Mononuclear cell (primary cell): ENCODE data around the gene SCIN. TPM values are rescaled to one million over a fixed set of nuclear protein-coding genes. Genes with fewer than 3 reads are reported as not detected.
"Not testable (repeated sequence)": the region's sequence is repeated elsewhere in the genome, so short reads cannot be mapped to it uniquely, and the experiment has no call there.

Experiments
- H3K27me3 ChIP-seq: 2 replicates; pipeline ENCODE4 v1.6.0; 2011; ENCODE audit warnings: low read length, control low read depth; ENCODE audit not compliant: insufficient read depth
- H3K4me1 ChIP-seq: 2 replicates; pipeline ENCODE4 v1.5.1; 2011; ENCODE audit warnings: mild to moderate bottlenecking, low read length, control low read depth; ENCODE audit not compliant: insufficient read depth
- H3K4me3 ChIP-seq: 2 replicates; pipeline ENCODE4 v1.5.1; 2011; ENCODE audit warnings: mild to moderate bottlenecking, low read length, moderate library complexity
- H3K9me3 ChIP-seq: 2 replicates; pipeline ENCODE4 v1.5.1; 2011; ENCODE audit warnings: low read depth, mild to moderate bottlenecking, control low read depth, low read length
- total RNA-seq: library from RNA; depleted of rRNA; stranded (reverse); fragments of >200 nt; gene quantifications from one replicate; pipeline ENCODE4 v1.2.3, GENCODE V29; 2012

SCIN gene
- total RNA-seq, 1 donor = 0.21 TPM

DNA sequence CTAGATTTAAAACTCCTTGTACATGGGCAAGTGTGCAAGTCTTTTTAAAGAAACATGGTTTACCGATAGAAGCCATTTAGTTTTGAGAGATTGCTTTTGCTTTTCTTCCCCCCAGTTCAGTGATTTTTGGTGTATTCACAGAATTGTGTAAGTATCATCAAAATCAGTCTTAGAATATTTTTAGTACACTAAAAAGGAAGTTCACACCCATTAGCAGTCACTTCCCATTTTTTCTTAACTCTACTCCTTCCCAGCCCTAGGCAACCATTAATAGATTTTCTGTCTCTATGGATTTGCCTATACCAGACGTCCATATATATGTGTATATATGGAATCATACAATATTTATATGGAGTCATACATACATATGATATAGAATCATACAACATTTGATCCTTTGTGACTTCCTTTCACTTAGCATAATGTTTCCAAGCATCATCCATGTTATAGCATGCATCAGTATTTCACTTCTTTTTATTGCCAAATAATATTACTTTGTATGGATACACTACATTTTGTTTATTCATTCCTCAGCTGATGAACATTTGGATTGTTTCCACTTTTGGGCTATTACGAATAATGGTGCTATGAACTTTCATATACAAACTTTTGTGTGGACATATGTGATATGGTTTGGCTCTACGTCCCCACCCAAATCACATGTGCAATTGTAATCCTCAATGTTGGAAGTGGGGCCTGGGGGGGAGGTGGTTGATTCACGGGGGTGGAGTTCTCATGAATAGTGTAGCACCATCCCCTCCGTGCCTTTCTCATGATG lies 100.4 kb downstream of the SCIN start:
- Histone ChIP-seq H3K9me3 (no peaks in the 10 kb centered on the region), H3K4me3 (no peak overlapping the region), H3K4me1 (peaks cover 29% of the 10 kb centered on the region), H3K27me3 (no peaks in the 10 kb centered on the region)

DNA sequence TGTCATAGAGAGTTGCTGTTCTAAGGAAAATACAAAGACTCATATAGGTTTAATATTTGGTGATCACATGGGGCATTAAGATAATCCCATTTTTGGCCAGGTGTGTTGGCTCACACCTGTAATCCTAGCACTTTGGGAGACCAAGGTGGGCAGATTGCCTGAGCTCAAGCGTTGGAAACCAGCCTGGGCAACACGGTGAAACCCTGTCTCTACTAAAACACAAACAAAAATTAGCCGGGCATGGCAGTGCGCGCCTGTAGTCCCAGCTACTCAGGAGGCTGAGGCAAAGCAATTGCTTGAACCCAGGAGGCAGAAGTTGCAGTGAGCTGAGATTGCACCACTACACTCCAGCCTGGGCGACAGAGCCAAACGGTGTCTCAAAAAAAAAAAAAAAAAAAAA lies 102.9 kb downstream of the SCIN start:
- H3K9me3 ChIP-seq, H3K27me3 ChIP-seq, H3K4me3 ChIP-seq: not testable (repeated sequence)
- H3K4me1 ChIP-seq = peaks cover 29% of the 10 kb centered on the region

DNA sequence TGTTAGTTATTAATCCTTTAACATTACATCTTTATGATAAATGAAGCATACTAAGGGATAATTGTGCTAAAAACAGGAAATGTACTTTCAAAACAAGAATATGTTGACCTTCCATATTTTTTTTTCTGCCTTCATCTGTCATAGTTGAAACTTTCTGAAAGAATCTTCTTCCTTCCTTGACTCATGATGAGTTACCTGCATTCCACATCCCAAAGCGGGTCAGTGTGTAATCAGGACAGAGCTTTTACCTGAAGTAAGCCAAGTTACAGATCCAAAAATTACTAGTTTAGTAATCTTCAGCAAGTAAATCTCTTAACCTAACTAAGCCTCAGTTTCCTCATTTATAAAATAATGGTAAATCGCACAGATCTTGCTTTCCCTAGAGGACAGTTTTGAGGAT lies 103.5 kb downstream of the SCIN start:
- Histone ChIP-seq H3K9me3 (no peaks in the 10 kb centered on the region), H3K27me3 (no peaks in the 10 kb centered on the region), H3K4me1 (peaks cover 29% of the 10 kb centered on the region)

DNA sequence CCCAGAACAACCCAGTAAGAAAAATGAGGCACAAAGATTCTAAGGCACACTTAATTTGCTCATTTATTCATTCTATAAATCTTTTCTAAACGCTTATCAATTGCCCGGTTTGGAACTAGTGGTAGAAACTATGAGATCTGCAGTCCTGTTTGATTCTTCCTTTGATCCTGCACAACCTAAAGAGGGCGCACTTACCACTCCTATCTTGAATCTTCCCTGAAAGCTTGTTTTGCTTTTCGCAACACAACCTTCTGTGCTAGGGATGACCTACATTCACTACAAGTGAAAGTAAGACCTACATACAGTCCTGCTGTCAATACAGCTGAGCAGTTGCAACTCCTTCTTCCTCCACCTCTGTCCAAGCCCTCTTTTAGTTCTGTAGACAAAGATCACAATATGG lies 104.3 kb downstream of the SCIN start:
- Histone ChIP-seq H3K4me1 (peaks cover 24% of the 10 kb centered on the region), H3K4me3 (no peak overlapping the region), H3K27me3 (no peaks in the 10 kb centered on the region), H3K9me3 (no peaks in the 10 kb centered on the region)

More for the DNA sequence above, 103.5 kb downstream of the SCIN start:
- H3K4me3 ChIP-seq = no peak overlapping the region

DNA sequence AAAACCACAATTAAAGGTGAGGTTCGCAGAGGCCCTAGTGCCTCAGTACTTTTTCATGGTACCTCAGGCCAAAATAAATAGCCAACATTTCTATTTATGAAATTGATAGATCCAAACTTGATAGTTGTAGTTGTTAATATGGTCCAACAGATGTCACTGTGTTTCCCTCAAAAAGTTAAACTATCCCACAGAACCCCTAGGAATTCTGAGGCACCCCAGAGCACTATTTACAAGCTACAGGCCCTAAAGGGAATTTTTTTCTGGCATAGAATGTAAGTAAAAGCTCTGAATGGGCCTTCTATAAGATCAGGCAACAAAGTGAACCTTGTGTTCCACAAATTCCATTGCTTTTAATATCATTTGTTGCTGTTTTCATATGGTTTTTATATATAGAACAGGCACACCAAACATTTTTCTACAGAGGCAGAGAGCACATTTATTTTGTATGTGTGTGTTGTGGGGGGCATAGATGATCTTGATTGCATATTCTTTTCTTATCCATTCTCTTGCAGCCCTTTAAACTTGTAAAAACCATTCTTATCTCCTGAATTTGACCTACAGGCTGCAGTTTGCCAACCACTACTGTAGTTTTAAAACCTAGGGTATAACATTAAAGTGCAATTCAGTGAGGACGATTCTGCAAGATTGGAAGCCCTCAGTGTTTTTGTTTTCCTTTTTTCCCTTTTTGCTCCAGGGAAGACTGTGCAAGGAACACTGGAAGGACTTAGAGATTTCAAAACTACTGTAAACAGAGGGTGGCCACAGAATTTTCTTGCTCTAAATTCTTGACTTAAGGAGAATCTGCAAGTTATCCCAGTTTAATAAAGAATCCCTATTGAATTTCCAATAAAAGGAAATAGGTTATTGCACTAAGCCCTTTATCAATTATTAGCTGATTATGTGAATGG lies 113.4 kb downstream of the SCIN start:
- H3K4me3 ChIP-seq = no peak overlapping the region
- H3K27me3 ChIP-seq = no peaks in the 10 kb centered on the region
- peaks cover 15% of the 10 kb centered on the region for H3K4me1 ChIP-seq
- no peaks in the 10 kb centered on the region for H3K9me3 ChIP-seq

DNA sequence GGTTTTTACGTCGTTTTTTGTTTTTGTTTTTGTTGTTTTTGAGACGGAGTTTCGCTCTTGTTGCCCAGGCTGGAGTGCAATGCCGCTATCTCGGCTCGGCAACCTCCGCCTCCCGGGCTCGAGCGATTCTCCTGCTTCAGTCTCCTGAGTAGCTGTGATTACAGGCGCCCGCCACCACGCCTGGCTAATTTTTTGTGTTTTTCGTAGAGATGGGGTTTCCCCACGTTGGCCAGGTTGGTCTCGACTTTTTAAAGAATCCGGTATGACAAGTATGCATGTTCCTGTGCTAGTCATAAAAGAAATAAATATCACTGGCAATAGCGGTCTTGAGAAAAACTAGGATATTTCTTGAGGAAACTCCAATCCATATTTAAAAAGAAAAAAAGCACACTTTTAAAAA lies 114.2 kb downstream of the SCIN start:
- H3K27me3 ChIP-seq = no peaks in the 10 kb centered on the region
- no peak overlapping the region for H3K4me3 ChIP-seq
- H3K9me3 ChIP-seq = no peaks in the 10 kb centered on the region
- peaks cover 15% of the 10 kb centered on the region for H3K4me1 ChIP-seq

DNA sequence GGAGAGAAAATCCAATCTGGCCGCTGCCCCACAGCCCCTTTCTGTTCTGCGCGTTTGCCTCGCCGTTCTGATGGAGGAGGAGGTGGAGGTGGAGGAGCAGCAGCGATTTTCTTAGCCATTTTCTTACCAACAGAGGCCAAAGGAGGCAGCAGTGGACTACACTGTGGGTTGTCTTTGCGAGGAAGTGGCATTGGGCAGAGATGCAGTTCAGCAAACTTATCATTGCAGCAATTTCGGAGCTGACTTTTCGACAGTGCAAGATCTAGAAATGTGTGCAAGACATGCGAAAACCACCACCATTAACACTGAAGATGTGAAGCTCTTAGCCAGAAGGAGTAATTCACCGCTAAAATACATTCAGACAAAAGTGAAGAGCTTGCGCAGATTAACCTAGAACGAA lies 115.0 kb downstream of the SCIN start:
- Histone ChIP-seq H3K27me3 (no peaks in the 10 kb centered on the region), H3K4me3 (no peak overlapping the region), H3K4me1 (peaks cover 15% of the 10 kb centered on the region), H3K9me3 (no peaks in the 10 kb centered on the region)

DNA sequence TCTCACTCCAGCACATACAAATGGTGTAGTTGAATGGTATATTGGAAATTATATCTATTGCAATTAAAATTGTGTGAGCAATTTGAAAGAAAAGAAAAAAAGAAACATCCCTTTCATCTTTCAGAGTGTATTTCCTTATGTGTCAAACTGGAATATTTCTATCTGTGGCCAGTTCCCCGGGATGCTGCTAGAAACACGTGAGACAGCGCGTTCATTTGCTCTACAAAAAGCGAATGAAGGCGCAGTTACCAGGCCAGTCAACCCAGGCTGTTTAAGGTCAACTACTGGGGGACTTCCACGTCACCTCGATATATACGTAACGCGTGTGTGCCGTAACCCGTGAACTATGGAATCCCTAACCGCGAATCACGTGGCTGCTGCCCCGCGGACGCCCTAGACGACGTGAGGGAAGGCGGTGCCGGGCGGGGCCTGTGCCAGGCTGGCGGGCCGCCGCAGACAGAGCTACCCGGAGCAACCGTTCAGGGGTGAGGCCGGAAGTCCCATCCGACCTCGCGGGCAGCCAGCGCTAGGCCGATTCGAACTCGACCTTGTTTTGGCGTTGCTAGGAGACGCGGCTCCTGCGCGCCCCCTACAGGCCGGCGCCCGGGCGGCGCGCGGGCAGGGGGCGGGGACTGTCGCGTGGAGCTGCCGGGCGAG lies 115.8 kb downstream of the SCIN start:
- peak overlapping the region; percentile 78 for H3K4me3 ChIP-seq
- H3K27me3 ChIP-seq = no peaks in the 10 kb centered on the region
- H3K9me3 ChIP-seq = no peaks in the 10 kb centered on the region
- H3K4me1 ChIP-seq = peaks cover 15% of the 10 kb centered on the region

DNA sequence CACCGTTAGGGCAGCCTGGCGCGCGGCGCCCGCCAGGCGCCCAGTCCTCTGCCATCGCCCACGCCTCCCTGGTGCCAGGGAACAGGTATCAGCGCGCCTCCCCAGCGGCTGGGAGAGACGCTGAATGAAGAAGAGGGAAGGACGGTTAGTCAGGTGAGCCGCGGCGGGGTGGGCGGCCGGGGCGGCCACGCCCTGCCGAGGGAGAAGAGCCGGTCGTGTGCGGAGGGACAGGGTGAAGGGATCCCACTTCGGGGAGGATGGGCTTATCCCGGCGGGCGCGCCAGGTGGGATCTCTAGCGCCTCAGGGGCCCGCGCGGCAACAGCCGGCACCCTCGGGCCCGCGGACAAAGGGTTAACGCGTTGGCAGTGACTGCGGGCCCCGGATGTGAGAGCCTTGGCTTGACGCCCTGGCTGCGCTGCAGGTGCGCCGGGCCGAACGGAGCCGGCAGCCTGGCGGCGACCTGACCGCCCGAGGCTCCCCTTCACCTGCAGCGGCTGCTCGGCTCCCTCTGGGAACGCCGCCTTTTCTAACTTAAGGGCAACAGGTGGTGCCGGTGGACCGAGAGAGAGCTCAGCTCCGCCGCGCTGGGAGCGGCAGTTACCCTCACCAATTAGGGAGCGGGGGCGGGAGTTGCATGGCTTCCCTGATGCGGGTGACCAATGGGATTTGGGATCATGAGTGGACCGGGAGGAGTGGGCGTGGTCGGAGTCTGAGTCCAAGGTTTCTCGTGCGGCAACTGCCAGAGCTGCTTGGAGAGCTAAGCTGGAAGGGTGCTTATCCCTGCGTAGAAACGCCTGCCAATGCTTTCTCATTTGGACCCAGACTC lies 116.6 kb downstream of the SCIN start, which contains the start of gene ARL4A:
TSS of gene ARL4A (plus strand) at position 743 of the 827 bp plus-strand sequence. CDS start 622 bp downstream, outside the sequence.
- H3K4me3 ChIP-seq = peak within 1 kb of the TSS; percentile 78
- H3K4me1 ChIP-seq = peaks cover 15% of the 10 kb centered on the region
- no peaks in the 10 kb centered on the region for H3K9me3 ChIP-seq
- H3K27me3 ChIP-seq = no peaks in the 10 kb centered on the region

DNA sequence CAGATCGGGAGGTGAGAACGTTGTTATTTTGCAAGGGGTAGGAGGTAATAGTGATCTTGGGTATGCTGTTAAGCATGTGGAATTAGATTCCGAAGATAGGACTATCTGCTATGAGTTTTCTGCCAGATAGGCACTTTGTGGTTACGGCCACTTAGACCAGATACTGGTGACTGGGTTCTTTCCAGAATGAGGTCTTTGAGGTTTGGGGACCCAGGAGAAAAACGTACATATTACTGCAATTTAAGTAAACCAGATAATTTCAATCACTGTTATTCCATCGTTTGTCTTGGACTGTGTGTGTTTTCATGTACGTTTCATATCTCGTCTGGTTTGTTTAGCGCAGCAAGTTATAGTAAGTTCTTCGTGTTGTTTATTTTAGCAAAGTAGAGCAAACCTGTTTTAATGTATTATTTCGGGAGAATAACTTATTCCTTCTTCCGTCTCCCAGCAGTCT lies 117.2 kb downstream of the SCIN start:
- Histone ChIP-seq H3K4me3 (peak overlapping the region; percentile 78), H3K9me3 (no peaks in the 10 kb centered on the region), H3K4me1 (peaks cover 15% of the 10 kb centered on the region), H3K27me3 (no peaks in the 10 kb centered on the region)

DNA sequence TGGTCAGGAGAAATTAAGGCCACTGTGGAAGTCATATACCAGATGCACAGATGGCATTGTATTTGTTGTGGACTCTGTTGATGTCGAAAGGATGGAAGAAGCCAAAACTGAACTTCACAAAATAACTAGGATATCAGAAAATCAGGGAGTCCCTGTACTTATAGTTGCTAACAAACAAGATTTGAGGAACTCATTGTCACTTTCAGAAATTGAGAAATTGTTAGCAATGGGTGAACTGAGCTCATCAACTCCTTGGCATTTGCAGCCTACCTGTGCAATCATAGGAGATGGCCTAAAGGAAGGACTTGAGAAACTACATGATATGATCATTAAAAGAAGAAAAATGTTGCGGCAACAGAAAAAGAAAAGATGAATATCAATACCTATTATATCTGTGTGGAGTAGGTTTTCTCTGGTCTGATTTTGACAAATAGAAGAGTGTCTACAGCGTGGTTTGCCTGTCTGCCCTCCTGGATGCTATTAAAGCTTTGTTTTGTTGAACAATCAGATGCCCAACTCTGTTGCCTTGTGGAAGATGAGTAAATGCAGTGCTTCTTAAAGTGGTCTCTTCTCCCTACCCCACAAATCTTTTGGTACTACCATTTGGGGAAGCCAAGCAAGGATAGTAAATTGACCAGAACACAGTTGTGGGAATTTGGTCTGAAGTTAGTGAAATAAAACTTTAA lies 118.1 kb downstream of the SCIN start:
- not testable (repeated sequence) for H3K4me3 ChIP-seq, H3K9me3 ChIP-seq, H3K27me3 ChIP-seq
- peaks cover 15% of the 10 kb centered on the region for H3K4me1 ChIP-seq

DNA sequence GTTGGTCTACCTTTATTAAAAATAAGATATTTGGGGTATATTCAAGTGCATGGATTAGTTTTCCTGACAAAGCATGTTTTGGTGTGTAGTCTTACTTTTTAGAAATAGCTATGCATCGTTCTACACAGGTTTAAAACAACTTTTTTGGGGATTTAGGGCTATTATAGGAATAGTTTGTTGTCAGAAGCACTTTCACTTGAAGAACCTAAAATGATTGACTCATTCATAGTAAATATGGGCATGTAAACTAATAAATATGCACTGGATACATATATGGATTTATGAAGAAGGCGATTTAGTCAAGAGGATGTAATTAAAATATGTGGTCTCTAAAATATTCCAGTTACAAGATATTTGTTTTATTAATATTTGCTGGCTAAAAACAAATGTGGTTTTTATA lies 118.9 kb downstream of the SCIN start:
- Histone ChIP-seq H3K9me3 (no peaks in the 10 kb centered on the region), H3K4me3 (no peak overlapping the region), H3K4me1 (peaks cover 15% of the 10 kb centered on the region), H3K27me3 (no peaks in the 10 kb centered on the region)

DNA sequence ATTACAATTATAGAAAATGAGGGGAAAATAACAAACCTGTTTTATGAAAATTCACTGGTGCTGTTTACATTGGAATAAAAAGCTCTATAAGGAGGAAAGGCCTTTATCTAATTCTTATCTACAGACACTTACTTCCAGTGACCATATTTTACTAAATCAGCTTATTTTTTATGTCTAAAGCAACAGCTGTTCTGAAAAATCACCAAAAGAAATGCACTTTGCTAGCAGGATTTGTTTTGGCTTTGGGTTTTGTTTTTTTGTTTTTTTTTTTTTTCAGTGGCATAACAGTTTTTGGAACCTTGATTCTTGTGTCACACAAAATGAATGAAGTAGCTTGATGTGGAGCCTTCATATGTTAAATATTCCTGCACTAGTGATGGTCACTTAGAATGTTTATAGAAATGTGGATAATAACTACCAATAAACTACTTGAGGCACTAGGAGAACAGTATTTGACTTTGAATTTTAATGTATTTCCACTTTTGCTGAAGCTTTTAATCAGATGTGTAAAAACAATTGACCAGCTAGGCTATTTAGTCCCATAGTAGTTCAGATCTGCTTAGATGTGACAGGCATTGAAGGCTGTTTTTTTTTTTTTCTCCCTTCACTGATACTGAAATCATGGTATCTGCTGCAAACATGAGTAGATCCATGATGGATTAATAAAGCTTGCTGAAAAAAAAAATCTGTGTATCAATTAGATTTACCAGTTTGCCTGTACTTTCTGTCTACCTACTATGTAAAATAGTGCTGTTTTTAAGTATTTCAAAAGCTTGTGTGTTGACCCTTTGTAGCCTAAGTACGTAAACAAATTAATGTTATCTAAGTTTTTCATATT lies 119.7 kb downstream of the SCIN start:
- Histone ChIP-seq H3K27me3 (no peaks in the 10 kb centered on the region), H3K4me1 (peaks cover 15% of the 10 kb centered on the region), H3K9me3 (no peaks in the 10 kb centered on the region), H3K4me3 (no peak overlapping the region)
